OCI-LY3 (cell line): Measurements from ENCODE around the gene TEX22.

Experiments used
- H2AFZ ChIP-seq: fragments of 200-600, 300-600 bp; shearing (Covaris generic); 2 replicates; pipeline ENCODE4 v1.6.0; 2014; ENCODE audit warnings: antibody characterized with exemption, low read depth, low read length
- H3K27ac ChIP-seq: fragments of 200-600, 300-600 bp; sonication (generic); 2 replicates; pipeline ENCODE4 v1.5.1; 2014; ENCODE audit warnings: mild to moderate bottlenecking, low read length, moderate library complexity, mixed read lengths
- H3K27me3 ChIP-seq: fragments of 200-600, 300-600 bp; sonication (generic); 2 replicates; pipeline ENCODE4 v1.6.1; 2014; ENCODE audit warnings: low read depth, low read length, mixed read lengths
- H3K36me3 ChIP-seq: fragments of 200-600, 300-600 bp; sonication (generic); replicated peaks from 2 replicates; pipeline ENCODE3; 2014; ENCODE audit warnings: low read depth, low read length, mixed read lengths
- H3K4me1 ChIP-seq: fragments of 300-600, 200-600 bp; sonication (generic); 2 replicates; pipeline ENCODE4 v1.6.1; 2014; ENCODE audit warnings: low read length, mixed read lengths
- H3K4me2 ChIP-seq: fragments of 200-600, 300-600 bp; sonication (generic); 2 replicates; pipeline ENCODE4 v1.6.1; 2014; ENCODE audit warnings: low read length, mixed read lengths
- H3K4me3 ChIP-seq: fragments of 300-600, 200-600 bp; sonication (generic); 2 replicates; pipeline ENCODE4 v1.5.1; 2014; ENCODE audit warnings: antibody characterized with exemption, mild to moderate bottlenecking, low read length, moderate library complexity
- H3K79me2 ChIP-seq: fragments of 300-600, 200-600 bp; shearing (Covaris generic); 2 replicates; pipeline ENCODE4 v1.6.1; 2014; ENCODE audit warnings: mild to moderate bottlenecking, low read length, mixed read lengths
- H3K9ac ChIP-seq: fragments of 300-600, 200-600 bp; shearing (Covaris generic); 2 replicates; pipeline ENCODE4 v1.6.0; 2014; ENCODE audit warnings: mild to moderate bottlenecking, low read length, moderate library complexity
- H3K9me3 ChIP-seq: fragments of 200-600, 300-600 bp; shearing (Covaris generic); 2 replicates; pipeline ENCODE4 v1.6.1; 2014; ENCODE audit warnings: low read length, mixed read lengths; ENCODE audit not compliant: insufficient read depth
- H4K20me1 ChIP-seq: fragments of 200-600, 300-600 bp; sonication (generic); 2 replicates; pipeline ENCODE4 v1.6.1; 2016; ENCODE audit warnings: low read length, mixed read lengths; ENCODE audit not compliant: insufficient read depth
- CTCF ChIP-seq: fragments of 200-600, 300-600 bp; sonication (generic); IDR thresholded peaks from 2 replicates; pipeline ENCODE4 v1.5.1; 2014; ENCODE audit warnings: antibody characterized with exemption, low read length, low read depth
- EZH2phosphoT487 ChIP-seq: fragments of 200-600 bp; shearing (Covaris generic); IDR thresholded peaks from 2 replicates; pipeline ENCODE4 v1.6.1; 2018; ENCODE audit warnings: antibody characterized with exemption, mixed run types, low read depth

The TEX22 gene

GRCh38 chr14:105354541-105354940 lies 43.8 kb upstream of the TEX22 start:
- Histone ChIP-seq H3K4me1 (peaks cover 9% of the 10 kb centered on the region), H3K4me3 (no peak overlapping the region), H2AFZ (no peak overlapping the region), H3K79me2 (peaks cover 2% of the 10 kb centered on the region; the same call in 1 of the 2 replicates), H3K27me3 (no peaks in the 10 kb centered on the region), H3K9ac (no peak overlapping the region), H3K27ac (no peak overlapping the region), H3K9me3 (no peaks in the 10 kb centered on the region), H3K36me3 (no peaks in the 10 kb centered on the region), H3K4me2 (no peak overlapping the region), H4K20me1 (peaks cover 4% of the 10 kb centered on the region; the same call in 1 of the 2 replicates)
- TF ChIP-seq CTCF (no peak), EZH2phosphoT487 (no peak)

- no peaks in the 10 kb centered on the region for H3K36me3 ChIP-seq
- no peaks in the 10 kb centered on the region for H3K9me3 ChIP-seq
- no peaks in the 10 kb centered on the region for H3K27me3 ChIP-seq
- H2AFZ ChIP-seq, result no peak overlapping the region
- H3K9ac ChIP-seq, result no peak overlapping the region
- H3K79me2 ChIP-seq, result peaks cover 2% of the 10 kb centered on the region; the same call in 1 of the 2 replicates
- H3K4me3 ChIP-seq, result no peak overlapping the region
- TF ChIP-seq EZH2phosphoT487, result no peak
- H3K4me2 ChIP-seq, result no peak overlapping the region
- peaks cover 4% of the 10 kb centered on the region; the same call in 1 of the 2 replicates for H4K20me1 ChIP-seq
- H3K4me1 ChIP-seq, result peaks cover 9% of the 10 kb centered on the region
- no peak overlapping the region for H3K27ac ChIP-seq
Measured at GRCh38 chr14:105355049-105355575, 43.2 kb upstream of the TEX22 start.

GRCh38 chr14:105355850-105356604 lies 42.3 kb upstream of the TEX22 start:
- no peak overlapping the region for H2AFZ ChIP-seq
- no peaks in the 10 kb centered on the region for H3K27me3 ChIP-seq
- no peaks in the 10 kb centered on the region for H3K9me3 ChIP-seq
- peaks cover 4% of the 10 kb centered on the region; the same call in 1 of the 2 replicates for H4K20me1 ChIP-seq
- TF ChIP-seq EZH2phosphoT487, result no peak
- TF ChIP-seq CTCF, result no peak
- no peaks in the 10 kb centered on the region for H3K36me3 ChIP-seq
- peaks cover 2% of the 10 kb centered on the region; the same call in 1 of the 2 replicates for H3K79me2 ChIP-seq
- H3K27ac ChIP-seq, result no peak overlapping the region
- H3K4me2 ChIP-seq, result no peak overlapping the region
- H3K4me3 ChIP-seq, result no peak overlapping the region
- H3K9ac ChIP-seq, result no peak overlapping the region
- H3K4me1 ChIP-seq, result peaks cover 9% of the 10 kb centered on the region

GRCh38 chr14:105356927-105357326 lies 41.4 kb upstream of the TEX22 start:
- H3K9me3 ChIP-seq, result no peaks in the 10 kb centered on the region
- peaks cover under 1% of the 10 kb centered on the region; the same call in 1 of the 2 replicates for H3K79me2 ChIP-seq
- no peak overlapping the region for H3K27ac ChIP-seq
- H3K9ac ChIP-seq, result no peak overlapping the region
- H3K36me3 ChIP-seq, result no peaks in the 10 kb centered on the region
- no peak for TF ChIP-seq EZH2phosphoT487
- TF ChIP-seq CTCF, result no peak
- H4K20me1 ChIP-seq, result peaks cover 2% of the 10 kb centered on the region; the same call in 1 of the 2 replicates
- H3K4me2 ChIP-seq, result no peak overlapping the region
- peaks cover 7% of the 10 kb centered on the region for H3K4me1 ChIP-seq
- H3K4me3 ChIP-seq, result no peak overlapping the region
- no peaks in the 10 kb centered on the region for H3K27me3 ChIP-seq
- H2AFZ ChIP-seq, result no peak overlapping the region
